ENCODE results near the gene LAIR2. TPM values are rescaled to one million over a fixed set of nuclear protein-coding genes. Genes with fewer than 3 reads are reported as not detected.
A peak's percentile ranks its signal among the peaks of the same experiment; 100 is the strongest.

Gene LAIR2
- total and polyA plus RNA-seq, 2 of the 13 experiments (the other 11 are each of a cell fraction or from before 2014, with no cell fraction given), result 1.3 to 1.9 TPM

DNA sequence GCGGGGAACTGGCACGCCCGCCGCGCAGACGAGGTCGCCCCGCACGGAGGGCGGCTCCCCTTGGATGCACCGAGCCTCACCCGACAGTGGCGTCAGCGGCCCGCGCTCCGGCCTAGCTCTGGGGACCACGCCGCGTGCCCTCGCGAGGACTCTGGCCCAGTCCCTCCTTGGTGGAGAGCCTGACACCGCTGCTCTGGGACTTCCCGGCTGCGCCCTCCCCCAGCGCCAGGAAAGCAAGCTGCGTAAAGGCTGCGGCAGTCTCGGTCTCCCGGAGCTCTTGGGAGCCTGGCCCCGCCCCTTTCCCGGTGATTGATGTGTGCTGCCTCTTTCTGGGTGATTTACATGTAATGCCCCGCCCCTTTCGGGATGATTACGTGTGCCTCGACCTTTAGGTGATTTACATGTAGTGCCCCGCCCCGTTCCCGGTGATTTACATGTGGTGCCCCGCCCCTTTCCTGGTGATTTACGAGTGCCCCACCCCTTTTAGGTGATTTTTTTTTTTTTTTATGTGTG lies 39.0 kb upstream of the LAIR2 start, which contains the start of gene LENG9 (continued):
- TF ChIP-seq, protein P1, sequence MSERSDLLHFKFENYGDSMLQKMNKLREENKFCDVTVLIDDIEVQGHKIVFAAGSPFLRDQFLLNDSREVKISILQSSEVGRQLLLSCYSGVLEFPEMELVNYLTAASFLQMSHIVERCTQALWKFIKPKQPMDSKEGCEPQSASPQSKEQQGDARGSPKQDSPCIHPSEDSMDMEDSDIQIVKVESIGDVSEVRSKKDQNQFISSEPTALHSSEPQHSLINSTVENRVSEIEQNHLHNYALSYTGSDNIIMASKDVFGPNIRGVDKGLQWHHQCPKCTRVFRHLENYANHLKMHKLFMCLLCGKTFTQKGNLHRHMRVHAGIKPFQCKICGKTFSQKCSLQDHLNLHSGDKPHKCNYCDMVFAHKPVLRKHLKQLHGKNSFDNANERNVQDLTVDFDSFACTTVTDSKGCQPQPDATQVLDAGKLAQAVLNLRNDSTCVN (CRISPR knock-in tag; IDR thresholded peaks at IDR 0.05; ENCODE audit: borderline replicate concordance), result no peak
- no peak for TF ChIP-seq JUND (CRISPR knock-in tag; IDR thresholded peaks at IDR 0.05)
- TF ChIP-seq SNAPC2 (CRISPR knock-in tag; IDR thresholded peaks at IDR 0.05), result no peak
- TF ChIP-seq RNF2 (conservative IDR thresholded peaks at IDR 0.05; ENCODE audit: low read depth), result peak; percentile 91
- no peak; the same call in 1 of the 2 replicates for TF ChIP-seq ZNF350 (CRISPR knock-in tag; IDR thresholded peaks at IDR 0.05; ENCODE audit: borderline replicate concordance, low read depth)
- TF ChIP-seq ZBTB7B (CRISPR knock-in tag; IDR thresholded peaks at IDR 0.05), result no peak; the same call in 1 of the 2 replicates
- no peak for TF ChIP-seq AKAP8 (CRISPR knock-in tag; IDR thresholded peaks at IDR 0.05)
- TF ChIP-seq, protein P2, sequence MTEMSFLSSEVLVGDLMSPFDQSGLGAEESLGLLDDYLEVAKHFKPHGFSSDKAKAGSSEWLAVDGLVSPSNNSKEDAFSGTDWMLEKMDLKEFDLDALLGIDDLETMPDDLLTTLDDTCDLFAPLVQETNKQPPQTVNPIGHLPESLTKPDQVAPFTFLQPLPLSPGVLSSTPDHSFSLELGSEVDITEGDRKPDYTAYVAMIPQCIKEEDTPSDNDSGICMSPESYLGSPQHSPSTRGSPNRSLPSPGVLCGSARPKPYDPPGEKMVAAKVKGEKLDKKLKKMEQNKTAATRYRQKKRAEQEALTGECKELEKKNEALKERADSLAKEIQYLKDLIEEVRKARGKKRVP (CRISPR knock-in tag; IDR thresholded peaks at IDR 0.05), result no peak; a peak in 1 of 4 replicates
- TF ChIP-seq ZNF441 (CRISPR knock-in tag; IDR thresholded peaks at IDR 0.05; ENCODE audit: borderline replicate concordance), result no peak
- TF ChIP-seq SKI (IDR thresholded peaks at IDR 0.05; ENCODE audit: partially characterized antibody), result peak; percentile 14
- TF ChIP-seq ZNF431 (CRISPR knock-in tag; IDR thresholded peaks at IDR 0.05; ENCODE audit: borderline replicate concordance, low read depth), result no peak
- TF ChIP-seq, protein P3, sequence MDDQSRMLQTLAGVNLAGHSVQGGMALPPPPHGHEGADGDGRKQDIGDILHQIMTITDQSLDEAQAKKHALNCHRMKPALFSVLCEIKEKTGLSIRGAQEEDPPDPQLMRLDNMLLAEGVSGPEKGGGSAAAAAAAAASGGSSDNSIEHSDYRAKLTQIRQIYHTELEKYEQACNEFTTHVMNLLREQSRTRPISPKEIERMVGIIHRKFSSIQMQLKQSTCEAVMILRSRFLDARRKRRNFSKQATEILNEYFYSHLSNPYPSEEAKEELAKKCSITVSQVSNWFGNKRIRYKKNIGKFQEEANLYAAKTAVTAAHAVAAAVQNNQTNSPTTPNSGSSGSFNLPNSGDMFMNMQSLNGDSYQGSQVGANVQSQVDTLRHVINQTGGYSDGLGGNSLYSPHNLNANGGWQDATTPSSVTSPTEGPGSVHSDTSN (CRISPR knock-in tag; IDR thresholded peaks at IDR 0.05; ENCODE audit: borderline replicate concordance), result no peak
- 0 out of 2 replicates have a peak, but pooled peaks have one; percentile 15 for TF ChIP-seq SMAD1 (CRISPR knock-in tag; IDR thresholded peaks at IDR 0.05; ENCODE audit: borderline replicate concordance, low read depth)
- no peak for TF ChIP-seq RAD51 (IDR thresholded peaks at IDR 0.05; ENCODE audit: borderline replicate concordance)
- TF ChIP-seq CAMTA2 (CRISPR knock-in tag; IDR thresholded peaks at IDR 0.05; ENCODE audit: borderline replicate concordance), result no peak
- 0 out of 2 replicates have a peak, but pooled peaks have one; percentile 80 for TF ChIP-seq ZNF468 (CRISPR knock-in tag; IDR thresholded peaks at IDR 0.05)
- no peak for TF ChIP-seq ZNF672 (CRISPR knock-in tag; IDR thresholded peaks at IDR 0.05)
- TF ChIP-seq, protein P4, sequence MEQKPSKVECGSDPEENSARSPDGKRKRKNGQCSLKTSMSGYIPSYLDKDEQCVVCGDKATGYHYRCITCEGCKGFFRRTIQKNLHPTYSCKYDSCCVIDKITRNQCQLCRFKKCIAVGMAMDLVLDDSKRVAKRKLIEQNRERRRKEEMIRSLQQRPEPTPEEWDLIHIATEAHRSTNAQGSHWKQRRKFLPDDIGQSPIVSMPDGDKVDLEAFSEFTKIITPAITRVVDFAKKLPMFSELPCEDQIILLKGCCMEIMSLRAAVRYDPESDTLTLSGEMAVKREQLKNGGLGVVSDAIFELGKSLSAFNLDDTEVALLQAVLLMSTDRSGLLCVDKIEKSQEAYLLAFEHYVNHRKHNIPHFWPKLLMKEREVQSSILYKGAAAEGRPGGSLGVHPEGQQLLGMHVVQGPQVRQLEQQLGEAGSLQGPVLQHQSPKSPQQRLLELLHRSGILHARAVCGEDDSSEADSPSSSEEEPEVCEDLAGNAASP (CRISPR knock-in tag; IDR thresholded peaks at IDR 0.05; ENCODE audit: borderline replicate concordance), result peak; percentile 12; the same call in 1 of the 2 replicates
- no peak for TF ChIP-seq SAFB2 (CRISPR knock-in tag; IDR thresholded peaks at IDR 0.05; ENCODE audit: borderline replicate concordance, low read depth)
- no peak for TF ChIP-seq ZNF780A (CRISPR knock-in tag; IDR thresholded peaks at IDR 0.05)
- TF ChIP-seq, protein P5, sequence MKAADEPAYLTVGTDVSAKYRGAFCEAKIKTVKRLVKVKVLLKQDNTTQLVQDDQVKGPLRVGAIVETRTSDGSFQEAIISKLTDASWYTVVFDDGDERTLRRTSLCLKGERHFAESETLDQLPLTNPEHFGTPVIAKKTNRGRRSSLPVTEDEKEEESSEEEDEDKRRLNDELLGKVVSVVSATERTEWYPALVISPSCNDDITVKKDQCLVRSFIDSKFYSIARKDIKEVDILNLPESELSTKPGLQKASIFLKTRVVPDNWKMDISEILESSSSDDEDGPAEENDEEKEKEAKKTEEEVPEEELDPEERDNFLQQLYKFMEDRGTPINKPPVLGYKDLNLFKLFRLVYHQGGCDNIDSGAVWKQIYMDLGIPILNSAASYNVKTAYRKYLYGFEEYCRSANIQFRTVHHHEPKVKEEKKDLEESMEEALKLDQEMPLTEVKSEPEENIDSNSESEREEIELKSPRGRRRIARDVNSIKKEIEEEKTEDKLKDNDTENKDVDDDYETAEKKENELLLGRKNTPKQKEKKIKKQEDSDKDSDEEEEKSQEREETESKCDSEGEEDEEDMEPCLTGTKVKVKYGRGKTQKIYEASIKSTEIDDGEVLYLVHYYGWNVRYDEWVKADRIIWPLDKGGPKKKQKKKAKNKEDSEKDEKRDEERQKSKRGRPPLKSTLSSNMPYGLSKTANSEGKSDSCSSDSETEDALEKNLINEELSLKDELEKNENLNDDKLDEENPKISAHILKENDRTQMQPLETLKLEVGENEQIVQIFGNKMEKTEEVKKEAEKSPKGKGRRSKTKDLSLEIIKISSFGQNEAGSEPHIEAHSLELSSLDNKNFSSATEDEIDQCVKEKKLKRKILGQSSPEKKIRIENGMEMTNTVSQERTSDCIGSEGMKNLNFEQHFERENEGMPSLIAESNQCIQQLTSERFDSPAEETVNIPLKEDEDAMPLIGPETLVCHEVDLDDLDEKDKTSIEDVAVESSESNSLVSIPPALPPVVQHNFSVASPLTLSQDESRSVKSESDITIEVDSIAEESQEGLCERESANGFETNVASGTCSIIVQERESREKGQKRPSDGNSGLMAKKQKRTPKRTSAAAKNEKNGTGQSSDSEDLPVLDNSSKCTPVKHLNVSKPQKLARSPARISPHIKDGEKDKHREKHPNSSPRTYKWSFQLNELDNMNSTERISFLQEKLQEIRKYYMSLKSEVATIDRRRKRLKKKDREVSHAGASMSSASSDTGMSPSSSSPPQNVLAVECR (CRISPR knock-in tag; IDR thresholded peaks at IDR 0.05; ENCODE audit: borderline replicate concordance), result no peak; the same call in 1 of the 2 replicates
